Kidney (tissue), 11 donors: Measurements from ENCODE around the gene CDRT15L2. TPM values are rescaled to one million over a fixed set of nuclear protein-coding genes. Genes with fewer than 3 reads are reported as not detected.
"Not testable (repeated sequence)": the region's sequence is repeated elsewhere in the genome, so short reads cannot be mapped to it uniquely, and the experiment has no call there.

ENCODE experiments used
- DNase-seq, 5 donors: peaks; one replicate each; pipeline ENCODE4 v3.0.0-alpha.2; 2013 to 2020
- FAIRE-seq: peaks from 2 replicates; lab custom pipeline; 2012; peaks lifted over from hg19 to GRCh38; lab: Jason Lieb, UNC
- H3K27ac ChIP-seq, 2 donors: one replicate each; pipeline ENCODE4 v1.7.0; 2013; ENCODE audit warnings: low read depth in 2 of 2, low read length in 2 of 2, inconsistent platforms in 1 of 2
- H3K27me3 ChIP-seq: one replicate; pipeline ENCODE4 v1.7.1; 2013; ENCODE audit warnings: low read length, inconsistent platforms; ENCODE audit not compliant: control insufficient read depth, insufficient read depth
- H3K36me3 ChIP-seq, 3 donors: one replicate each; pipeline versions ENCODE4 v1.7.0 to v1.7.1; 2013; ENCODE audit warnings: low read length in 3 of 3, control low read depth in 1 of 3, inconsistent platforms in 1 of 3; ENCODE audit not compliant: insufficient read depth in 3 of 3, control insufficient read depth in 2 of 3
- H3K4me1 ChIP-seq, 3 donors: one replicate each; pipeline versions ENCODE4 v1.7.0 to v1.7.1; 2013; ENCODE audit warnings: low read length in 3 of 3, inconsistent platforms in 1 of 3, low read depth in 1 of 3; ENCODE audit not compliant: control insufficient read depth in 2 of 3, insufficient read depth in 2 of 3
- H3K4me3 ChIP-seq, 3 donors: one replicate each; pipeline versions ENCODE4 v1.7.0 to v1.8.1; 2013; ENCODE audit warnings: low read length in 3 of 3, control low read depth in 1 of 3, inconsistent platforms in 1 of 3
- H3K9ac ChIP-seq, 3 donors: one replicate each; pipeline versions ENCODE4 v1.7.0 to v1.7.1; 2013; ENCODE audit warnings: low read length in 3 of 3, control low read depth in 1 of 3, inconsistent platforms in 1 of 3
- H3K9me3 ChIP-seq, 3 donors: one replicate each; pipeline versions ENCODE4 v1.7.0 to v1.7.1; 2013; ENCODE audit warnings: low read length in 3 of 3, control low read depth in 1 of 3, inconsistent platforms in 1 of 3; ENCODE audit not compliant: control insufficient read depth in 2 of 3, insufficient read depth in 1 of 3
- intact Hi-C: fragments of 100-400 bp; cut with DNase I; formaldehyde crosslinking; loops from one replicate; pipeline ENCODE4 v1.11.1; 2022
- polyA plus RNA-seq: library from polyadenylated mRNA; stranded (reverse); fragments of 350-450 nt; fragmentation: Illumina TruSeq; extraction: RNeasy Lipid Tissue Mini Kit (QIAGEN cat#74804); gene quantifications from one replicate; pipeline ENCODE4 v1.2.3, GENCODE V29; 2014; ENCODE audit warnings: low read depth, low replicate concordance; ENCODE audit not compliant: insufficient read depth
- total RNA-seq: library from RNA; stranded (reverse); fragmentation: NEBNext Ultra II Directional; extraction: Animal tissue kit (Norgen Biotek cat#: 25700); gene quantifications from one replicate; pipeline ENCODE4 v1.2.1, GENCODE V29; 2021
- donor health status: control.
- donor health status: control.
- donor health status: DM: yes; HTN: yes; CAD: no.
- donor health status: Normal renal cell carcinoma (clear cell type).

CDRT15L2 gene
- total and polyA plus RNA-seq, 2 donors from 2014 or later: not detected

- H3K9ac ChIP-seq, H3K9me3 ChIP-seq, FAIRE-seq, H3K36me3 ChIP-seq, H3K4me3 ChIP-seq, H3K27ac ChIP-seq, H3K4me1 ChIP-seq, H3K27me3 ChIP-seq, intact Hi-C loops: not testable (repeated sequence)
- peak in 1 of 5 donors; percentile 16 for DNase-seq
Observed at GRCh38 chr17:20541853-20542546, 37.5 kb upstream of the CDRT15L2 start.

- H3K4me3 ChIP-seq, H3K36me3 ChIP-seq, H3K9ac ChIP-seq, H3K4me1 ChIP-seq, FAIRE-seq, H3K9me3 ChIP-seq, H3K27me3 ChIP-seq, intact Hi-C loops, H3K27ac ChIP-seq: not testable (repeated sequence)
- DNase-seq: peak in 1 of 5 donors; percentile 8
Observed at GRCh38 chr17:20547923-20548322, 31.6 kb upstream of the CDRT15L2 start.

GRCh38 chr17:20552920-20553319, 26.6 kb upstream of the CDRT15L2 start:
- H3K9ac ChIP-seq, DNase-seq, FAIRE-seq, H3K4me3 ChIP-seq, H3K27me3 ChIP-seq, intact Hi-C loops, H3K36me3 ChIP-seq, H3K27ac ChIP-seq, H3K4me1 ChIP-seq, H3K9me3 ChIP-seq: not testable (repeated sequence)

- H3K4me1 ChIP-seq, H3K4me3 ChIP-seq, H3K9me3 ChIP-seq, H3K27ac ChIP-seq, H3K9ac ChIP-seq, H3K36me3 ChIP-seq, FAIRE-seq, H3K27me3 ChIP-seq, intact Hi-C loops: not testable (repeated sequence)
- DNase-seq: peak in 1 of 5 donors; percentile 4
Observed at GRCh38 chr17:20554728-20555127, 24.8 kb upstream of the CDRT15L2 start.

GRCh38 chr17:20555135-20556010, 24.2 kb upstream of the CDRT15L2 start:
- H3K9me3 ChIP-seq, H3K36me3 ChIP-seq, H3K27me3 ChIP-seq, intact Hi-C loops, H3K4me1 ChIP-seq, H3K27ac ChIP-seq, H3K4me3 ChIP-seq, H3K9ac ChIP-seq, FAIRE-seq, DNase-seq: not testable (repeated sequence)

- H3K9ac ChIP-seq, H3K9me3 ChIP-seq, H3K4me3 ChIP-seq, FAIRE-seq, H3K36me3 ChIP-seq, H3K27me3 ChIP-seq, intact Hi-C loops, DNase-seq, H3K4me1 ChIP-seq, H3K27ac ChIP-seq: not testable (repeated sequence)
Observed at GRCh38 chr17:20558096-20558495, 21.4 kb upstream of the CDRT15L2 start.

GRCh38 chr17:20559018-20559417, 20.5 kb upstream of the CDRT15L2 start:
- H3K4me3 ChIP-seq, FAIRE-seq, DNase-seq, H3K9ac ChIP-seq, H3K27ac ChIP-seq, intact Hi-C loops, H3K27me3 ChIP-seq, H3K4me1 ChIP-seq, H3K36me3 ChIP-seq, H3K9me3 ChIP-seq: not testable (repeated sequence)
